Retinal pigment epithelial cell (primary cell): ENCODE measurements around the gene KLHL3.

Experiments used
- DNase-seq: peaks from one replicate; pipeline ENCODE4 v3.0.0-alpha.2; 2010; ENCODE audit warnings: low read depth
- H3K4me3 ChIP-seq: 2 replicates; pipeline ENCODE4 v1.5.1; 2011; ENCODE audit warnings: mild to moderate bottlenecking, low read length, control low read depth, moderate library complexity
- TF ChIP-seq, protein P1 (sequence below): conservative IDR thresholded peaks from 2 replicates; pipeline ENCODE4 v1.5.1; 2011; ENCODE audit warnings: low read depth, low read length, control low read depth, inconsistent platforms

The KLHL3 gene

DNA sequence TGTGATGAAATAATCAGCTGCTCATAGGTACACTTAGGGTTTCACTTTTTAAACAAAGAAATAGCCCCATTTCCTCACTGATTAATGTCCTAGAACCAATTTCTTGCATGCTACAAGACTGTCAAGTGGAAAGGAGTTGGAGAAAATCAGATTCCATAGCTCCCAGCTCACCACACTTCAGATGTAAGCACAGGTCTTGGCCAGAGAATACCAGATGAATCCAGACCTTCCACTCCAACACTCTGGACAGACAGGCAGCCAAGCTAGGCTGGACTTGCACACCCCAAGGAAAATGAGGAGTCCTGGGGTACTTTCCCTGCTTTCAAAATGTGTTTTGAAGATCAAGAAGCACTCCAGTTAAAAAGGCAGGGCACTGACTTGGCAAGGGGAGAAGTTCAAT is 68.5 kb downstream of the KLHL3 start:
- DNase-seq = no peak
- TF ChIP-seq, protein P1, sequence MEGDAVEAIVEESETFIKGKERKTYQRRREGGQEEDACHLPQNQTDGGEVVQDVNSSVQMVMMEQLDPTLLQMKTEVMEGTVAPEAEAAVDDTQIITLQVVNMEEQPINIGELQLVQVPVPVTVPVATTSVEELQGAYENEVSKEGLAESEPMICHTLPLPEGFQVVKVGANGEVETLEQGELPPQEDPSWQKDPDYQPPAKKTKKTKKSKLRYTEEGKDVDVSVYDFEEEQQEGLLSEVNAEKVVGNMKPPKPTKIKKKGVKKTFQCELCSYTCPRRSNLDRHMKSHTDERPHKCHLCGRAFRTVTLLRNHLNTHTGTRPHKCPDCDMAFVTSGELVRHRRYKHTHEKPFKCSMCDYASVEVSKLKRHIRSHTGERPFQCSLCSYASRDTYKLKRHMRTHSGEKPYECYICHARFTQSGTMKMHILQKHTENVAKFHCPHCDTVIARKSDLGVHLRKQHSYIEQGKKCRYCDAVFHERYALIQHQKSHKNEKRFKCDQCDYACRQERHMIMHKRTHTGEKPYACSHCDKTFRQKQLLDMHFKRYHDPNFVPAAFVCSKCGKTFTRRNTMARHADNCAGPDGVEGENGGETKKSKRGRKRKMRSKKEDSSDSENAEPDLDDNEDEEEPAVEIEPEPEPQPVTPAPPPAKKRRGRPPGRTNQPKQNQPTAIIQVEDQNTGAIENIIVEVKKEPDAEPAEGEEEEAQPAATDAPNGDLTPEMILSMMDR = no peak
- H3K4me3 ChIP-seq = no peak overlapping the region

DNA sequence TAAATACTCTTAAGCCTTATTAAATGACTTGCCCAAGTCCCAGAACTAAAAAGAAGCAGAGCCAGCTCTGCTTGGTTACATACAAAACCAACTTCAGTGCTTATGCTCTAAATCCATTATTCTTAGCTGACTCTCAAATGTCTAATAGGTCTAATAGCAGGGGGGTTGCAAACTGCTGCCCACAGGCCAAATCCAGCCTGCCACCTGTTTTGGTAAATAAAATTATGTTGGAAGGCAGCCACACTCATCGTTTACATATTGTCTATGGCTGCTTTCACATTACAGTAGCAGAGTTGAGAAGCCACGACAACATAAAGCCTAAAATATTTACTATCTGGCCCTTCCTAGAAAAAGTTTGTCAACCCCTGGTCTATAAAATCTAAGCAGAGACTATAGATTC is 69.0 kb downstream of the KLHL3 start:
- no peak overlapping the region for H3K4me3 ChIP-seq
- no peak for DNase-seq
- TF ChIP-seq, protein P1 = no peak

DNA sequence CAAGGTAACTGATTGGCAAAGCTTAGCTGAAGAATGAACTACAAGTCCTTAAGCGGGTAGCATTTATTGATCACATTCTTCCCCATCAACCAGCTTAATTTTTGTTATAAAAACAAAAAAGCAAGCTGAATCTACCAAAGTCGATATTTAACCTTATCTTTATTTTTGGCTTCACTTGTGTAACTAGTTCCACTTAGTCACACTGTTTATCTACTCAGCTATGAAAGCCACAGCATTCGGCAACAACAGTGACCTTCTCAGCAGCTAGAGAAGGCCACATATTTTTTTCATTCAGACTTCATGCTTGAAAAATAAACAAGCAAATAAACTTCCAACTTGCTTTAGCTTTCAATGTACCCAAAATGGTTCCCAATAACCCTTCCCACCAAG is 69.4 kb downstream of the KLHL3 start:
- TF ChIP-seq, protein P1 = no peak
- no peak overlapping the region for H3K4me3 ChIP-seq
- no peak for DNase-seq

DNA sequence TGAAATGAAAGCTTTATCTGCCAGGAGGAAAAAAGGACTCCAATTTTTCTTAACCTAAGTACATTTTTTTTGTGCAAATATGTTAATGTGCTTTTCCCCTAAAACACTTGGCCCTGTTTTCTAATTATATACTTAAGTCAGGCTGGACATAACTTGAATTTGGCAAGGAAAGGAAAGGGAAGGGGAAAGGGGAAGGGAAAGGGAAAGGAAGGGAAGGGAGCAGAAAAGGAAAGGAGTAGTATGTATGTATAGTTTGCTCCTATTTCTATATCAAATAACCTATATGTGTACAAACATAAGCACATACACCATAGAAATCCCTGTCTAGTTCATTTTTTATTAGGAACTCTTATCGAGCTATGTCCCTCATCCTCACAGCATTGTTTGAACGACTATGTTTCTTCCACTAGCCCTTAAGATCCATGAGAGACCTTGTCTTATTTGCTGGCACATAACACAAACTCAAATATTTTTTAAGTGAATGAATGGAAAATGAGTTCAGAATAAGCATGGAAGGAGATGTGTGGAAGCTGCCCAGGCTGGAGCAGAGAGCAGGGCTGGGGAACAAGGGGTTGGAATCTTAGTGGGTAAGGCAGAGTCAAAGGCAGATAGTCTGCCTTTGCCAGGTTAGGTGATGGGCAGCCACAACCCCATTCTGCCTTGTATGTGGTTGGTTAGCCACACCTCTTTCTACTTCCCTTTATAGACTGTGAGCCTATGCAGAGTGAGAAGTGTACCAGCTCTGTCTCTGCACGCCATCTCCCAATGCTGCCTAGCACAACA is 70.0 kb downstream of the KLHL3 start:
- TF ChIP-seq, protein P1 = no peak
- no peak for DNase-seq
- H3K4me3 ChIP-seq = no peak overlapping the region

DNA sequence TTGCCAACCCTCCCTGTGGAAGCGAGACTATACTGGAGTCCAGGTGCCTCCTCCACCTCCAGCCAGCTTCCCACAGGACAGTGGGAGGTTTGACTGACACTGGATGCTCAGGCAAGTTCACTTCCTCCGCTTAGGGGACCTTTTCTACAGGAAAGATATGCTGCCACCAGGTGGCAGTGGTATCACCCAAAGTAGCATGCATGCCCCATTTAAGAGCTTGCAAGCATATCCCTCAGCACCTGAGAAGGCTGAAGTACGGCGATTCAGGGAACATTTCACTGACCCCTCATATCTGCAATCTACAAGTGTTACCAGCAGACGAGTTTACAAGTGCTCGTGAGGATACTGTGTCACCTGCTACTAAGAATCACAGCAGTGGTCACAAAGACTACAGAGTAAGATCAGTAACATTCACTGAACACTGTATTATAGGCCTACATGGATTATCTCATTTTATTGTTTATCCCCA is 75.5 kb downstream of the KLHL3 start:
- DNase-seq = no peak
- H3K4me3 ChIP-seq = no peak overlapping the region
- TF ChIP-seq, protein P1 = peak; percentile 90

DNA sequence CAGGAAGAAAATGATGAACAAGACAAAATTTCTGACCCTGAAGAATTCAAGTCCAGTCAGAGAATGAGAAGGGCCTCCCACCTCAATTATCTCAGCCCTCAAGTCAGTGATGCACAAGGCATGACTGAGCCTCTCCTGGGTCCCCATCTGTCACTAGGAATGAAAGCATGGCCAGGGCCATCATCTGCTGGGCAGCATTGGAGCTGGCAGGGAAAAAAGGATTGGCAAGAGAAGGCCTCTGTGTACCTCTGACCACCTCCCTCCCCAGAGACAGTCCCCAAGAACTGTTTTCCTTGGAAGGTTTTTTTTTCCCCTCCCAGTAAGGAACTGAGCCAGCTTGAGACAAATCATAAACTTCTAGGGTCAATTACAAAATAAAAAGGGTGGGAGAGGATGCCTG is 76.7 kb downstream of the KLHL3 start:
- DNase-seq = no peak
- no peak overlapping the region for H3K4me3 ChIP-seq
- TF ChIP-seq, protein P1 = no peak

DNA sequence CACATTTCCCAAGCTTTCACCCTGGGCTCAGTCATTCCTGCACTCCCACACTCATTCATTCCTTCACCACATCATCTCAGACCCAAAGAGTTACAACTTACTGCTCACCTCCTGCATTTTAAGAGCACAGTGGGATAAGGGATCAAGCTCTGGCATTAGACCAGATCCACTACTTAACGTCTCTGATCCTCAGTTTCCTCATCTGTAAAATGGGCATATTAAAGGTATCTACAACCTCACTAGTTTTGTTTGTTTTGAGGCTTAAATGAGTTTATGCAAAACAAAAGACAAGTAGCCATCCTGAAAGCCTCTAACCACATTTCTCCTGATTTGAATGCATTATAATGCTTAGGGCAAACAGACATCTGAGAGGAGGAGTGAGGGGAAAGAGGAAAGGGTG is 77.6 kb downstream of the KLHL3 start:
- DNase-seq = no peak
- TF ChIP-seq, protein P1 = no peak
- no peak overlapping the region for H3K4me3 ChIP-seq
